Gastroesophageal sphincter (tissue), 3 donors: ENCODE measurements around the gene RC3H2.

Experiments used
- CTCF ChIP-seq, 4 experiments: fragments of 200-600 bp in 2 of 4; fragments of 450-650 bp in 2 of 4; sonication (generic) in 1 of 4; IDR thresholded peaks; one replicate each; pipeline ENCODE4 v1.5.1; 2017 to 2019; ENCODE audit warnings: antibody characterized with exemption in 4 of 4, mild to moderate bottlenecking in 2 of 4, moderate library complexity in 2 of 4
- POLR2A ChIP-seq, 2 donors: fragments of 450-650 bp; IDR thresholded peaks; one replicate each; pipeline ENCODE4 v1.6.1; 2017; ENCODE audit warnings: antibody characterized with exemption in 2 of 2, mild to moderate bottlenecking in 2 of 2, moderate library complexity in 1 of 2
- POLR2AphosphoS5 ChIP-seq: sonication (generic); formaldehyde crosslinking; IDR thresholded peaks from one replicate; pipeline ENCODE4 v1.6.1; 2017; ENCODE audit warnings: antibody characterized with exemption

DNA sequence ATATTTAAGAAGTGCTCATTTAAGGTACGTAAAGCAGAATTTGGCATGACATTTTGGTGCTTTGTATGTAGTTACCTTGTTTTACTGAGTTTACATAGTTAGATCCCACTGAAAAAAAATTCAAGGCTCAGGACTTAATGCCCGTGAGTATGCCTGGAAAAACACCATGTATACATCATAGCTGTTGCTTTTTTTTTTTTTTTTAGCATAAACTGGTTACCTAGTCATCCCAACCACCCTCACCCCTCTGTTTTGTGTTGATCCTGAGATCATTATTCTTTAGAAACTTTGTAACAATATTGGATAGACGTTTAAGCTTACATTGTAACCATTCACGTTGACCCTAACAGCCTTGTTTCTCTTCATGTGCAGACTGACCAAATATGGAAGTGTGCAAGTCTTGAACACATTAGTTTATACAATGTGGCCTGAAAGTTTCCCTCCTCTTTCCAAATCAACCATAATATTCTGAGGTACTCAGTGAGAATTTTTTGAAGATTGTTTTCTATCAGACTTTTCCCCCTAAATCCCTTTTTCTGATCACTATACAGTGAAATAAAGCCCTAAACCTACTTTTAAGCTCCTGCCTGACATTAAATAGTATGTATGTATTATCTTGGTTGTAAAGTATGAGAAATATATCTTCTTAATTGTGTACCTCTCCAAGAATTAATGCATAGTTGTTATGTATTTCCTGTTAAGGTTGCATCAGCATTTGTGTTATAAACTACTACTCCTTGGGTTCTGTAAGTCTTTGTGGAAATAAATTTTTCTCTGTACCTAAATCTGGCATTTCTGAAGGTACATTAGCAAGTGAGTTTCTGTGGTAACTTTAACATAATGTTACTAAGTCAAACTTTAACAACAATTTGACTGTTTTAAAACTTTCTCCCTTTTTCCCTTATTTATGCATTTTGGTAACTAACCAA lies 40.1 kb upstream of the RC3H2 start:
- TF ChIP-seq POLR2A (IDR thresholded peaks at IDR 0.05): no peak
- no peak for TF ChIP-seq CTCF (IDR thresholded peaks at IDR 0.05)
- no peak for TF ChIP-seq POLR2AphosphoS5
